K562 (cell line): ENCODE results near the gene SLC35G6. TPM values are rescaled to one million over a fixed set of nuclear protein-coding genes. Genes with fewer than 3 reads are reported as not detected.

Experiments used
- ATF3 ChIP-seq, 2 experiments: fragments of 450-650 bp in 1 of 2; sonication (generic) in 1 of 2; formaldehyde crosslinking in 1 of 2; IDR thresholded peaks in 1 of 2; conservative IDR thresholded peaks in 1 of 2; 2 replicates each; pipeline versions ENCODE4 v1.6.1 to v1.8.1; 2016 to 2023; ENCODE audit warnings: mild to moderate bottlenecking in 2 of 2, moderate library complexity in 2 of 2, inconsistent platforms in 1 of 2, missing genetic modification reagents in 1 of 2
- E2F3 ChIP-seq: fragments of 250-450 bp; sonication (Bioruptor Pico); IDR thresholded peaks from 2 replicates; pipeline ENCODE4 v1.4.0; 2020; ENCODE audit warnings: mild to moderate bottlenecking
- HINFP ChIP-seq: fragments of 450-650 bp; conservative IDR thresholded peaks from 2 replicates; pipeline ENCODE4 v1.6.1; 2016; ENCODE audit warnings: missing genetic modification characterization, low read depth, mild to moderate bottlenecking, control low read depth, missing compliant biosample characterization
- PATZ1 ChIP-seq: fragments of 250-450 bp; sonication (Bioruptor Pico); IDR thresholded peaks from 2 replicates; pipeline ENCODE4 v1.5.0; 2020; ENCODE audit warnings: mild to moderate bottlenecking, borderline replicate concordance
- TFAM ChIP-seq: fragments of 250-450 bp; sonication (Bioruptor Pico); conservative IDR thresholded peaks from 2 replicates; pipeline ENCODE4 v1.5.0; 2021; ENCODE audit warnings: mild to moderate bottlenecking, moderate library complexity
- polyA plus RNA-seq, 8 experiments: library from polyadenylated mRNA; depleted of rRNA in 4 of 8; stranded (reverse) in 5 of 8; unstranded in 3 of 8; fragments of >200 nt; fragmentation: Nextera tagmentation in 2 of 8; fragmentation: Illumina TruSeq in 1 of 8; extraction: Ambion mirVana in 2 of 8; extraction: Trizol in 1 of 8; gene quantifications; 2 replicates each; pipeline versions ENCODE4 v1.2.1 to v1.2.3, GENCODE V29; 2011 to 2014; ENCODE audit warnings: inconsistent platforms in 1 of 8, missing spikeins in 1 of 8
- total RNA-seq, 7 experiments: library from RNA; depleted of rRNA in 6 of 7; stranded (reverse); fragments of >200 nt in 6 of 7; fragmentation: Illumina TruSeq in 2 of 7; extraction: Trizol in 2 of 7; gene quantifications; 2 replicates each; pipeline versions ENCODE4 v1.2.1 to v1.2.3, GENCODE V29; 2011 to 2021; ENCODE audit warnings: low replicate concordance in 1 of 7
- TF ChIP-seq, protein P1 (sequence below): fragments of 200-400 bp; formaldehyde crosslinking; IDR thresholded peaks from 2 replicates; pipeline ENCODE4 v1.6.1; 2017; ENCODE audit warnings: mild to moderate bottlenecking, low read depth, low read length, moderate library complexity
- TF ChIP-seq, protein P2 (sequence below): fragments of 450-650 bp; IDR thresholded peaks from 2 replicates; pipeline ENCODE4 v1.6.1; 2016; ENCODE audit warnings: low read depth, mild to moderate bottlenecking, moderate library complexity
- TF ChIP-seq, protein P3 (sequence below): fragments of 450-650 bp; IDR thresholded peaks from 2 replicates; pipeline ENCODE4 v1.6.1; 2016; ENCODE audit warnings: low read depth

The SLC35G6 gene
- total and polyA plus RNA-seq, 9 of the 15 experiments (the other 6 are each of a cell fraction or from before 2014, with no cell fraction given) = not detected

DNA sequence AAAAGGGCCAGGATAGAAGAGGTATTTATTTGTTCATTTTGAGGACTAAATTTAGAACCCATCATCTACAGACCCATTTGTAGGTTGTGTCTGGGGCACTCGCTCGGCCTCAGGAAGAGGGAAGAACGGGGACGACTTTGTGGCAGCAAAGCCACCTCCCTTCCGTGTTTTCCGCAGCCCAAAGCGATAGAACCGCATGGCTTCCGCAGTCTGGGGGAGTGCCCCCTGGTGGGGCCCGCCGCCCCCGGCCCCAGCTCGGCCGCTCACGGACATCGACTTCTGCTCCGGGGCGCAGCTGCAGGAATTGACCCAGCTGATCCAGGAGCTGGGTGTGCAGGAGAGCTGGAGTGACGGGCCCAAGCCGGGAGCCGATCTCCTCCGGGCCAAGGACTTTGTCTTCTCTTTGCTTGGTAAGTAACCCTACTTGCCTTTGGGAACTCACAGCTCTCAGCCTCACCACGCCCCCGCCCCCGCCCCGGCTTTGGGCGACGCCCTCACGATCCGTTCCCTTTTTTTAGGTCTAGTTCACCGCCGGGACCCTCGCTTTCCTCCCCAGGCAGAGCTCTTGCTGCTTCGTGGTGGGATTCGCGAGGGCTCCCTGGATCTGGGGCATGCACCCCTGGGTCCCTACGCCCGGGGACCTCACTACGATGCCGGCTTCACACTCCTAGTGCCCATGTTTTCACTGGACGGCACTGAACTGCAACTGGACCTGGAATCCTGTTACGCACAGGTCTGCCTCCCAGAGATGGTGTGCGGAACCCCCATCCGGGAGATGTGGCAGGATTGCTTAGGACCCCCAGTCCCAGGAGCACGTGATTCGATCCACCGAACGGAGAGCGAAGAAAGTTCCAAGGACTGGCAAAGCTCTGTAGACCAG, 45.3 kb upstream of the SLC35G6 start (continued):
- TF ChIP-seq PATZ1 (CRISPR knock-in tag) (no peak), HINFP (tag) (no peak), E2F3 (CRISPR knock-in tag) (no peak), TFAM (no peak), ATF3 (IDR thresholded peaks at IDR 0.05) (no peak), ATF3 (CRISPR knock-in tag; conservative IDR thresholded peaks at IDR 0.05) (no peak)
- TF ChIP-seq, protein P1, sequence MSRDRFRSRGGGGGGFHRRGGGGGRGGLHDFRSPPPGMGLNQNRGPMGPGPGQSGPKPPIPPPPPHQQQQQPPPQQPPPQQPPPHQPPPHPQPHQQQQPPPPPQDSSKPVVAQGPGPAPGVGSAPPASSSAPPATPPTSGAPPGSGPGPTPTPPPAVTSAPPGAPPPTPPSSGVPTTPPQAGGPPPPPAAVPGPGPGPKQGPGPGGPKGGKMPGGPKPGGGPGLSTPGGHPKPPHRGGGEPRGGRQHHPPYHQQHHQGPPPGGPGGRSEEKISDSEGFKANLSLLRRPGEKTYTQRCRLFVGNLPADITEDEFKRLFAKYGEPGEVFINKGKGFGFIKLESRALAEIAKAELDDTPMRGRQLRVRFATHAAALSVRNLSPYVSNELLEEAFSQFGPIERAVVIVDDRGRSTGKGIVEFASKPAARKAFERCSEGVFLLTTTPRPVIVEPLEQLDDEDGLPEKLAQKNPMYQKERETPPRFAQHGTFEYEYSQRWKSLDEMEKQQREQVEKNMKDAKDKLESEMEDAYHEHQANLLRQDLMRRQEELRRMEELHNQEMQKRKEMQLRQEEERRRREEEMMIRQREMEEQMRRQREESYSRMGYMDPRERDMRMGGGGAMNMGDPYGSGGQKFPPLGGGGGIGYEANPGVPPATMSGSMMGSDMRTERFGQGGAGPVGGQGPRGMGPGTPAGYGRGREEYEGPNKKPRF = no peak
- TF ChIP-seq, protein P2, sequence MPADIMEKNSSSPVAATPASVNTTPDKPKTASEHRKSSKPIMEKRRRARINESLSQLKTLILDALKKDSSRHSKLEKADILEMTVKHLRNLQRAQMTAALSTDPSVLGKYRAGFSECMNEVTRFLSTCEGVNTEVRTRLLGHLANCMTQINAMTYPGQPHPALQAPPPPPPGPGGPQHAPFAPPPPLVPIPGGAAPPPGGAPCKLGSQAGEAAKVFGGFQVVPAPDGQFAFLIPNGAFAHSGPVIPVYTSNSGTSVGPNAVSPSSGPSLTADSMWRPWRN = no peak
- TF ChIP-seq, protein P3, sequence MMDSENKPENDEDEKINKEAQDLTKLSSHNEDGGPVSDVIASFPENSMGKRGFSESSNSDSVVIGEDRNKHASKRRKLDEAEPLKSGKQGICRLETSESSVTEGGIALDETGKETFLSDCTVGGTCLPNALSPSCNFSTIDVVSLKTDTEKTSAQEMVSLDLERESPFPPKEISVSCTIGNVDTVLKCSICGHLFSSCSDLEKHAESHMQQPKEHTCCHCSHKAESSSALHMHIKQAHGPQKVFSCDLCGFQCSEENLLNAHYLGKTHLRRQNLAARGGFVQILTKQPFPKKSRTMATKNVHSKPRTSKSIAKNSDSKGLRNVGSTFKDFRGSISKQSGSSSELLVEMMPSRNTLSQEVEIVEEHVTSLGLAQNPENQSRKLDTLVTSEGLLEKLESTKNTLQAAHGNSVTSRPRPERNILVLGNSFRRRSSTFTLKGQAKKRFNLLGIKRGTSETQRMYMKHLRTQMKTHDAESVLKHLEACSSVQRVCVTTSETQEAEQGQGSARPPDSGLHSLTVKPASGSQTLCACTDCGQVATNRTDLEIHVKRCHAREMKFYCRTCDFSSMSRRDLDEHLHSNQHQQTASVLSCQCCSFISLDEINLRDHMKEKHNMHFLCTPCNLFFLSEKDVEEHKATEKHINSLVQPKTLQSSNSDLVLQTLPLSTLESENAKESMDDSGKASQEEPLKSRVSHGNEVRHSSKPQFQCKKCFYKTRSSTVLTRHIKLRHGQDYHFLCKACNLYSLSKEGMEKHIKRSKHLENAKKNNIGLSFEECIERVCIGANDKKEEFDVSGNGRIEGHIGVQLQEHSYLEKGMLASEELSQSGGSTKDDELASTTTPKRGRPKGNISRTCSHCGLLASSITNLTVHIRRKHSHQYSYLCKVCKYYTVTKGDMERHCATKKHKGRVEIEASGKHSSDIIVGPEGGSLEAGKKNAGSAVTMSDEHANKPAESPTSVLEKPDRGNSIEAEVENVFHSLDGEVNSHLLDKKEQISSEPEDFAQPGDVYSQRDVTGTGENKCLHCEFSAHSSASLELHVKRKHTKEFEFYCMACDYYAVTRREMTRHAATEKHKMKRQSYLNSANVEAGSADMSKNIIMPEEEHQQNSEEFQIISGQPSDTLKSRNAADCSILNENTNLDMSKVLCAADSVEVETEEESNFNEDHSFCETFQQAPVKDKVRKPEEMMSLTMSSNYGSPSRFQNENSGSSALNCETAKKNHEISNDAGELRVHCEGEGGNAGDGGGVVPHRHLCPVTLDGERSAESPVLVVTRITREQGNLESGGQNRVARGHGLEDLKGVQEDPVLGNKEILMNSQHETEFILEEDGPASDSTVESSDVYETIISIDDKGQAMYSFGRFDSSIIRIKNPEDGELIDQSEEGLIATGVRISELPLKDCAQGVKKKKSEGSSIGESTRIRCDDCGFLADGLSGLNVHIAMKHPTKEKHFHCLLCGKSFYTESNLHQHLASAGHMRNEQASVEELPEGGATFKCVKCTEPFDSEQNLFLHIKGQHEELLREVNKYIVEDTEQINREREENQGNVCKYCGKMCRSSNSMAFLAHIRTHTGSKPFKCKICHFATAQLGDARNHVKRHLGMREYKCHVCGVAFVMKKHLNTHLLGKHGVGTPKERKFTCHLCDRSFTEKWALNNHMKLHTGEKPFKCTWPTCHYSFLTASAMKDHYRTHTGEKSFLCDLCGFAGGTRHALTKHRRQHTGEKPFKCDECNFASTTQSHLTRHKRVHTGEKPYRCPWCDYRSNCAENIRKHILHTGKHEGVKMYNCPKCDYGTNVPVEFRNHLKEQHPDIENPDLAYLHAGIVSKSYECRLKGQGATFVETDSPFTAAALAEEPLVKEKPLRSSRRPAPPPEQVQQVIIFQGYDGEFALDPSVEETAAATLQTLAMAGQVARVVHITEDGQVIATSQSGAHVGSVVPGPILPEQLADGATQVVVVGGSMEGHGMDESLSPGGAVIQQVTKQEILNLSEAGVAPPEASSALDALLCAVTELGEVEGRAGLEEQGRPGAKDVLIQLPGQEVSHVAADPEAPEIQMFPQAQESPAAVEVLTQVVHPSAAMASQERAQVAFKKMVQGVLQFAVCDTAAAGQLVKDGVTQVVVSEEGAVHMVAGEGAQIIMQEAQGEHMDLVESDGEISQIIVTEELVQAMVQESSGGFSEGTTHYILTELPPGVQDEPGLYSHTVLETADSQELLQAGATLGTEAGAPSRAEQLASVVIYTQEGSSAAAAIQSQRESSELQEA = no peak
